Liver (tissue), 3 donors: Measurements from ENCODE around the gene VEGFA.

Experiments
- CTCF ChIP-seq: fragments of 150-350 bp; IDR thresholded peaks from 2 replicates; pipeline ENCODE4 v1.5.1; 2017; ENCODE audit warnings: improper control_type of control experiment, low read depth, low read length; ENCODE audit not compliant: missing input control
- RAD21 ChIP-seq, 2 donors: IDR thresholded peaks; 2 replicates each; pipeline ENCODE4 v1.6.1; 2016; ENCODE audit warnings: antibody characterized with exemption in 2 of 2, mild to moderate bottlenecking in 2 of 2
- ZBTB33 ChIP-seq: IDR thresholded peaks from 2 replicates; pipeline ENCODE4 v1.6.1; 2016; ENCODE audit warnings: antibody characterized with exemption
- donor health status: healthy.
- donor health status: healthy.

DNA sequence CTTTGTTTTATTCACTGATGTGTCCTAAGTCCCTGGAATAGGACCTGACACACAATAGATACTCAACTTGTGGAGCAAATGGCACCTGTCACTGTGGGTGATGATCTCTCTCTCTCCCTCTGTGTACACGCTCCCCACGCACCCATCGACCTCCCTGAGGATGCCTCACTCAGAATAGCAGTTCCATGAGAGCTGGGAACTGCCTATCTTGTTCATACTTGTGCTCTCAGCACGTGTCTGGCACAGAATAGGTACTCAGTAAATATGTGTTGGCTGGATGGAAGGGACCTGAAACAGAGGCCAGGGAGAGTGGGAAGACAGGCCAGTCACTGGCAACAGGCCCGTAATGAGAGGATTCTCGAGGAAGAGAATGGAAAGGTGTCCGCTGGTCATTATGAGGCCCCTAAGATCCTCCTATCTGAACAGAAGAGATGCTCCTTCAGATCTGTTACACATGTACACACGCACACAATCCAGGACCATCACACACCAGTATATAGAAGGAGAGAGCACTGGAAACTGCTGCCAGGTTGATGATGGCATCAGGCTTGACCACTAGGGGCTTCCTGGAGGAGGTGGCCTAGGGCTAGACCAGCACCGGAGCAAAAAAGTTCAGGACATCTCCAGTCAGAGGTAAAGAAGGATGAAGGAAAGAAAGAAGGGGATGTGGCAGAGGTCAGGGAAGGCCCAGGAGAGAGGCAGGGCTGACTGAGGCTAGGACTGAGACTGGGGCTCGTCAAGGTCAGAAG is 30.9 kb downstream of the VEGFA start:
- no peak for TF ChIP-seq ZBTB33
- TF ChIP-seq RAD21 (IDR thresholded peaks at IDR 0.05): no peak
- TF ChIP-seq CTCF: no peak
